HG03175 (cell line): ENCODE data around the gene ZNF580.

Experiments
- ATAC-seq: cut with Tn5 transposase; IDR thresholded peaks from one replicate; pipeline ENCODE4 v1.9.1; 2021; ENCODE audit warnings: mild to moderate bottlenecking, moderate library complexity; ENCODE audit not compliant: unreplicated experiment

ZNF580 gene, protein sequence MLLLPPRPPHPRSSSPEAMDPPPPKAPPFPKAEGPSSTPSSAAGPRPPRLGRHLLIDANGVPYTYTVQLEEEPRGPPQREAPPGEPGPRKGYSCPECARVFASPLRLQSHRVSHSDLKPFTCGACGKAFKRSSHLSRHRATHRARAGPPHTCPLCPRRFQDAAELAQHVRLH

GRCh38 chr19:55640577-55641425 lies at the start of gene ZNF580:
TSS of gene ZNF580 (plus strand) at chr19:55641002. CDS start at chr19:55642509, 1,507 bp downstream.
- ATAC-seq: no peak

- ATAC-seq: no peak
Observed at GRCh38 chr19:55591555-55591954, 49.2 kb upstream of the ZNF580 start.

GRCh38 chr19:55592391-55593090 lies 48.3 kb upstream of the ZNF580 start:
- ATAC-seq: no peak

GRCh38 chr19:55593096-55593772 lies 47.6 kb upstream of the ZNF580 start:
- no peak for ATAC-seq

DNA sequence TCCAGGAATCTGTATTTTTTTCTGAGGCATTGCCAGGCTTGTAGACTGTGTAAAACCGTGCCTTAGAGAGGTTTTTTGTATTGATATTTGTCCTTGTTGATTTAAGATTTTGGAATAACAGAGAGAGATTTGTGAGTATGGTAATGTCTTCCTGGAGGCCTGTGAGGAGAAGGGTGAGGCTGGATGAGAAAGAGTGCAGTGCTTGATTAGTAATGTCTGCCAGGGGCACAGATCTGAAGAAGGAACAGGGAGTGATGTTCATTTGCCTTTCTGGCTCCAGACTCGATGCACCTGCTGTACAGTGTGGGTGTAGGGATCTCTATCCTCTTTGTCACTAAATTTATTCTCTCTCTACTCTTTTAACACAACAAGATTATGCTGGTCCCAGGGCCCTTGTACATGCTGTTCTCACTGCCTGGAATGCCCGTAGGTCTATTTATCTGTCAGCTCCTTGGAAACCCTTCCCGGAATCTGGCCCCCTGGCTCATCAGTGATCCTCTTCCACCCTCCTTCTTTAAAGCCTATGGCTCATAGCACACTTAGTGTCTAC lies 45.7 kb upstream of the ZNF580 start:
- ATAC-seq: no peak

- no peak for ATAC-seq
Observed at GRCh38 chr19:55596304-55596703, 44.5 kb upstream of the ZNF580 start.

- no peak for ATAC-seq
Observed at GRCh38 chr19:55597501-55597921, 43.3 kb upstream of the ZNF580 start.

DNA sequence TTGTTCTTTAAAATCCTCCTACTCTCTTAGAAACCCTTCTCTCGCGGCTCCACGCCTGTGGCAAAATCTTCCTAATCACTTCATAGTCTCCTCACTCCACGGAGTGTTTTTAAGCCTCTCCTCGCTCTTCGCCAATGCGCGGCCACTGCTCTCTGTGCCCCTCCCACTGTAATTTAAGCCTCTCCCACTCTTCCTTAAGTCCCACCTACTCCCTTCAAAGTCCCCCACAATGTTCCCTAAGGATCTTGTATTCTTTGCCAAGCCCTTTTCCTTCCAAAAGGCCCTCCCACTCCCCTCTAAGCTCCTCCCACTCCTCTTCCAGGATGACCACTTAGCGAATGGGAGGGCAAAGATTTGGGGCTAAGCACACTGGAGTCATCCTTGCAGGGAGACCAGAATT lies 42.8 kb upstream of the ZNF580 start:
- ATAC-seq: no peak

- ATAC-seq: peak; percentile 64
Observed at GRCh38 chr19:55598719-55599467, 41.9 kb upstream of the ZNF580 start.

- ATAC-seq: peak; percentile 60
Observed at GRCh38 chr19:55599468-55599841, 41.3 kb upstream of the ZNF580 start, which contains the start of gene FIZ1. TSS of gene FIZ1 (minus strand) at chr19:55599517. CDS start at chr19:55597865, 1,652 bp downstream.

DNA sequence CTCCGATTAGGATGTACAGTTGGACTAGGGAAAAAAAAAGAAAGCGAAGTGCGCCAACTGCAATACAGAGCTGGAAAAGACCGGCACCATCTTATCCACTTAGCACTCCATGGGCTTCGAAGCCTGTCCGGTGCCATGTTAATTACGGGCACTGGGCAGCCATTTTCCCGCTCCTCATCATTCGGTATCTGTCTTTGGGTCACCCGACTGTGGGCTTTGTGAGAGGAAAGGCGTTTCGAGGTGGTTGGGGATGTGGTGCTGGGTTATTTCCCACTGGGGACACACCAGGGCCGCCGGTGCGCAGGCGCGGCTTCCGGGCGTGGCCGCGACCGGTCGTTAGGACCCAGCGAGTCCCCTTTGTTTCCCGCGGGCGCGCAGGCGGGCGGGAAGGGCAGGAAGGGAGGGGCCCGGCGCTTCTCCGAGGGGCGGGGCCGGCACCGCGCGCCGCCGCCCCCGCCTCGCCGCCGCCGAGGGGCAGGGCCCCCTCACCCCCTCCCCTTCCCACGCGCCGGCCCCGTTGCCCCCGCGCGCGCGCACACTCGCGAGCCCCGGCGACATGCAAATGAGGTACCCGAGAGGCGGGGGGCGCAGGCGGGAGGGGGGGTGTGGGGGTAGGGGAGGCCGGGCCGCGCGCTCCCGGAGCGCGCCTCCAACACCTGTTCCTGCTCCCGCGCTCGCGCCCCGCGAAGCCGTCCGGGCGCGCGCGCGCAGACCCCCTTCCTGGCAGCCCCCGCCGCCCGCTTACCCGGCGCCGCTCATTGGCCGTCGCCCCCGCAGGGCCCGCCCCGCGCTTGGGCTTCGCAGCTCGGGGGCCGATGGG lies 40.8 kb upstream of the ZNF580 start, which contains the start of gene ZNF524:
ZNF524 (plus strand) TSS at position 447 of the 820 bp plus-strand sequence. CDS start 1,825 bp downstream, outside the sequence.
- ATAC-seq: peak; percentile 37

GRCh38 chr19:55600662-55601028 lies 40.2 kb upstream of the ZNF580 start:
- no peak for ATAC-seq

GRCh38 chr19:55601084-55601483 lies 39.7 kb upstream of the ZNF580 start:
- ATAC-seq: no peak

GRCh38 chr19:55602104-55603001 lies 38.4 kb upstream of the ZNF580 start:
- no peak for ATAC-seq

DNA sequence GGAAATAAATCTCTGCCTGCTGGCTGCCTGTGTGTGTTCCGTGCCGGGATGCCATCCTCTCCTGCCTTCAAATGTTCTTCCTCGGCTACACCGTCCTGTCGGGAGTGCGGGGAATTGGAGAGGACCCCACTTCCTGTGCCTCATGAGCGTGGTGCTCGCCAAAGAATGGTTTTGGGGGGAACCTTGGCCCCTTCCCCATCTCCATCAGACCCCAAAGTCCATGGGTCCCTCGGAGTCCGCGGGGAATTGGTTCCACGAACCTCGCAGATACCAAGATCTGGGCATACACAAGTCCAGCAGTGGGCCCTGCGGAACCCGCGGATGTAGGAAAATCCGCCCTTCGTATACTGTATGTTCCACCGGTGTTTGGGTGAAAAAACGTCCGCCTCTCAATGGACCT lies 37.7 kb upstream of the ZNF580 start:
- no peak for ATAC-seq

GRCh38 chr19:55603581-55604292 lies 37.1 kb upstream of the ZNF580 start:
- no peak for ATAC-seq

GRCh38 chr19:55605207-55605636 lies 35.6 kb upstream of the ZNF580 start:
- peak; percentile 76 for ATAC-seq
